CMK (cell line): ENCODE measurements around the gene PIK3IP1.

Source experiments
- DNase-seq: peaks from one replicate; pipeline ENCODE4 v3.0.0-alpha.2; 2010; ENCODE audit warnings: low read depth

The PIK3IP1 gene

DNA sequence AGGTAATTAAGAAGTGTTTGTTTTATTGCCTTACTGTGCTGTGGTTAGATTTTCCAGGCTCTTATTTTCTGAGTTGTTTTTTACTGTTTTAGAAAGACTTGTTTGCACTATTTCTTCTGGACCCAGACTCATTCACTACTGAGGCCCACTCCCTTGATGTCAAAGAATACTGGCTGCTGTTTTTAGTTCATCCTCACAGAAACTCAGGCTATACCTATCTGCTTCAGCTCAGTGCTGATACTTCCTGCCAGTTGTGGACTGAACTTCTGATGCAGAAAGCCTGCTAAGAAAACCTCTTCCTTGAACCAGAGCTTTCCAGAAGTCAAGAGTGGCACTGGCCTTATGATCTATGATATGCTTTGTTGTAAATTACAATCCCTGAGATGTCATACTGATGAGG lies 15.9 kb upstream of the PIK3IP1 start:
- DNase-seq: no peak

DNA sequence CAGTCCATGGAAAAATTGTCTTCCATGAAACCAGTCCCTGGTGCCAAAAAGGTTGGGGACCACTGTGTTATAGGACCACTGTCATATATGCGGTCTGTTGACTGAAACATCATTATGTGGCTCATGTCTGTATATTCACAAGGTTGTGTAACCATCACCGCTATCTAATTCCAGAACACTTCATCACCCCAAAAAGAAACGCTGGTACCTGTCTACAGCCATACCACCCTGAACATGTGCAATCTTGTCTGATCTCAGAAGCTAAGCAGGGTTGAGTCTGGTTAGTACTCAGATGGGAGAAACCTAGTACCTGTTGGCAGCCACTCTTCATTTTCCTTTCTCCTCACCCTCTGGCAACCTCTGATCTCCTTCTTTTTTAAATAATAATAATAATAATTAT lies 12.9 kb upstream of the PIK3IP1 start:
- DNase-seq: no peak

DNA sequence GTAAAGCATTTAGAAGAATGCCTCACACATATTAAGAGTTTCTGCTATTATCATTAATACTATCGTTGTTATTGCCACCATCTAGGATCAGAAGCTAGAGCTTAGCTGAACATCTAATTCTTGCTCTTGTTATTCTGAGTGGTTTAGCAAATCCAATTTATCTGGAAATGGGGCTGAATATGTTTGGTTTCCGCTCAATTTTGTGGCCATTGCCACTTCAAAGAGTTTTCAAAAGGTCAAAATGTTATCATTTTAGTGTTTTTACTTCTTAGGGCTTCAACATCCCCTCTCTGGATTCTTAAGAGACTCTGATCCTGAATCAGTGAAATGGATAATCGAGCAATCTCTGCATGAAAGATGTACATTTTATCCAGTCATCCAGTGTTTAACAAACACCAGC lies 10.2 kb upstream of the PIK3IP1 start:
- DNase-seq: no peak

DNA sequence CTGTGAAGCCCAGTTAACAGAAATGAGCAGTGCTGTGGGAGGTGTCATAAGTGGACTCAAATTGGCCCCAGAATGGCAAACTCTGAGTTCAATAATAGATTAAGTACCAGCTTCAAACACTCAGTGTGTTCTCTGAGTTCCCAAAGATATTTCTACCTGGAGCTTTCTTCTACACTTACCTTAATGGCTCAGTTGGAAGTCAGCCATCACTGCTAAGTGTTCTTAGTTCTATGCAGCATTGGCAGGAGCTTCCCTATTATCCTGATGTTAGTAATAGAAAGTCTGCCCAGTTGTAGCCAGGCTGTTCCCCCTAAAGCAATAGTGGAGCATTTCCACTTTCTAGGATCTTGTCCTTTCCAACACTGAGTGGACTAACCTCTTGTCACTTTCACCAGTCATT lies 9.7 kb upstream of the PIK3IP1 start:
- no peak for DNase-seq

DNA sequence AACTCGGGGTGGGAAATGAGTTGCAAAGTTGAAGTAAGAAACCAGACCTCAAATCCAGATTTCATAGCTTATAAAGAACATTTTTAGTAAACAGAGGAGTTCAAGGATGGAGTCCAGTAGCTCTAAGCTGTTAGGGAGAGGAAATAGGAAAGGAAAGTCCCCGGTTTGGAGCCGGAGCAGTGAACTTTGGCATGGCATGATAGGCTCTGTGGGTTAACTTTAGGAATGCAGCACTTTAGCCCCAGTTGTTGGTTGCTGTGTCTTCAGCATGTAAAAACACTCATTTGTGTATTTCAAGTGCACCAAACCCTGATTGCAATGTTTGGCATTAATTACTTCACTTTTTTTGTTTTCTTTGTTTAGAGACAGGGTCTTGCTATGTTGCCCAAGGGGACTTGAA lies 8.6 kb upstream of the PIK3IP1 start:
- DNase-seq: no peak

DNA sequence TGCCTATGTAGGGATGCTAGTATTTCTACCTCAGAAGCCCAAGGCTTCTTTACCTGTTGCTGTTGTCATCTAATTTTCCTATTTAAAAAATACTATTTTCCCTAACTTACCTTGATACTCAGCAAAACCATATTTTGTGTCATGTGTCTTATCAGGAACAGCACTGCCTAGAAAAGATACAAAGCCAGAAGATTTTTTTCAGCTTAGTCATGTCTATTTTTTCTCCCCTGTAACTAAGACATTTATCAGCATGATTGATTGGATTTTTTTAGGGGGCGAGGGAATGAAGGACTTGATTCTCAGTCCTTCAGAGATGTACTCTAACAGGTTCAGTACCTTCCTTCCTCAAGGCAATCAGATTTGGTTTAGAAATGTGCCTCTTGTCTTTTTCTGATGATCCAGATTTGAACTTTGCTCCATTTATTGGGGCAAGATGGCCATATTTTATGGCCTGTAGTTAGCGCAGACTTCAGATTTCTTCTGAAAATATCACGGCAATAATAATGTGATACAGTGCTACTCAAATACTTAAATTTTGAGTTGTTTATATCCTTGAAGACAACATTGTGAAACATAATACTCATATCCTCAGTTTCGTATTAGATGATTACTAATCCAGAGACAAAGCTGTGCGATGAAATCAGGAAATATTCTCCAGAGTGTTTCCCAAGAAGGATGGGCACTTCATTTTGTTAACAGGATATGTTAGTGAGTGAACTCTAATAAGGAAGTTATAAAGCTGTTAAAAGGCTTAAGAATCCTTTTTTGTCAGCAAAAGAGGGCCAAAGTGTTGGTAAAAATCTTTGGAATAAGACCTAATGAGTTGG lies 3.8 kb upstream of the PIK3IP1 start:
- no peak for DNase-seq

DNA sequence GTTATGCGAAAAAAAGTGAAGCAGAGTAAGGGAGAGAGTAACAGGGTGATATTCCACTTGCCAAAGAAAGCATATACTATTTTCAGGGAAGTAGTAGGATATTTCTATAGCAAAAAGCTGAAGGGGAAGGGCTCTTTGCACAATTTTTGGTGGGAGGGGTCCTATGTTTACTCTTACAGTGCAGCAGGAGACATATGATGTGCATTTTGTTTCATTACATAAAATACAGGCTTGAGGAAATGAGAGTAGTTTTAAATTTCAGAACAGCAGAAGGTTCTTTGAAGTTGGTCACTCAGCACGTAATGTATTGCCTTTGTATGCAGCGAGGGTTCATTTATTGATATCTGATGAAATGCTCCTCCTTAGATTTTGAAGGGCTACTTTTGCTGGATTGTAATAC lies 3.1 kb upstream of the PIK3IP1 start:
- DNase-seq: no peak

DNA sequence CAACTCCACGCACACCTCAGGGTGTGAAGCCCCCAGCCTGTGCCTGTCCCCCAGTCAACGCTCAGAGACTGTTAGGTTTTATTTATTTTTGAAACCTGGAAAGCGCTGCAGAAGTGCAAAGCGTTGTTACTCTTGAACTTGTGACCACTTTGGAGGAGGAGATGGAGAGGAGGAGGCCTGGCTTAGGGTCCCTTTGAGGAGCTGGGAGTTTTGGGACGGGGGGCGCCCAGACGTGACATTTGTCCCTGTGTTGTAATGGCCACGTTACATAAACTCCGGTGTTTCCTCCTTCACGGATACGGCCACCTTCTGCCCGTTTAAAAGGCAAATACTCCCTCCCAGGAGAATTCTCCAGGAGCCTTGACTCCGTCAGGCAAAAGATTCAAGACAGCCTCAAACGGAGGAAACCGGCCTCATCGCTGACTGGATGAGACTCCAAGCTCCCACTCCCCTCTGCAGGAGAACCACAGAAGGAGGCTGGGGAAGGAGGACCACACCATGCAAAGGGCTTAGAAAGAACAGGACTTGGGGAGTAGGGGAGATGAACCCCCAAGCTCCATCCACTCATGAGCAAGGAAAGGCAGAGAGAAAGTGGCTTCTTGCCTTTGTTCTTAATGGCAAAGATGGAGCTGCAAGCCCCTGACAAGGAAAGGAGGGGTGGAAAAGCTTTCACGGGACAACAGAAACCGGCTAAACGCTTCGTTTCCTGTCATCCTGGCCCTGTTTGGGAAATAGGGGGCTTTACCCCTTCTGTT lies 630 bp downstream of the PIK3IP1 start:
- DNase-seq: no peak

DNA sequence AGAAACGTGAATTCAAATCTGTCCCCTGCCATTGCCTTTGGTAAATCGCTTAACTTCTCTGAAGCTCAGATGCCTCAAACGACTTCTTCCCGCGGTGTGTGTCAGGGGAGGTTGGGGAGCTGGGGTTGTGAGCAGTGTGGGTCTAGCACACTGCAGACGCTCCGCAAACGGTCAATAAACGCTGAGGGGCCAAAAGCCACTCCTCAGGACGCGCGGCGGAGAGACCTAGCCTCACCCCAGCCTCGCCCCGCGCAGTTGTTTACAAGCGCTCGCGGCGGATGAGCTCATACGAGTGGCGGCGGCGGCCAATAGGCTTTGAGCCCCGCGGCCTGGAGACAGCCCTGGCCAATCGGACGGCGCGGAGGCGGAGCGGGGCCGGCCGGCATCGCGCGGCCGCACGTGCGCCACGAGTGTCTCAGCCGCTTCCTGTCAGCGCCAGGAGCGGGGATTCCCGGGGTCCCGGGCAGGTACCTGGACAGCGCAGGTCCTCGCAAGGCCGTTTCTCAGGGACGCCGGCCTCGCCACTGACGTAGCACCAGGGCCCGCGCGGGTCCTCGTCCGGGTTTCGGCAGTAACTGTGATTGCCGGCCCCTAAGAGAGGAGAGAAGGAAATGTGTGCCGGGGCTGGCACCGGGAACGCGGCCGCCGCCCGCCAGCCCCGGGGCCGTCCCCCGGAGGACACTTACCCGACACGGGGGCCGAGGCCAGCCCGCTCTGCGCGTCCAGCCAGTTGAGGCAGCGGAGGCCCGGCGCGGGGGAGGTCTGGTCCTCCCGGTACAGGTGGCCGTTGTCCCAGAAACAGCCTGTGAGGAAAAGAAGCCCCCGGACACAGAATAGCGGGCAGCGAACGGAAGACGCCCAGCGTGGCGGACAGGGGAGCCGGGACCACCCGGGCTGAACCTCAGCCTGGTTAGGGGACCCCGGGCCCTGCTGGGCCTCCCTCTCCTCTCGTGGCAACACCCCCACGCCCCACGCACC lies 1.5 kb downstream of the PIK3IP1 start:
- peak; percentile 68 for DNase-seq

DNA sequence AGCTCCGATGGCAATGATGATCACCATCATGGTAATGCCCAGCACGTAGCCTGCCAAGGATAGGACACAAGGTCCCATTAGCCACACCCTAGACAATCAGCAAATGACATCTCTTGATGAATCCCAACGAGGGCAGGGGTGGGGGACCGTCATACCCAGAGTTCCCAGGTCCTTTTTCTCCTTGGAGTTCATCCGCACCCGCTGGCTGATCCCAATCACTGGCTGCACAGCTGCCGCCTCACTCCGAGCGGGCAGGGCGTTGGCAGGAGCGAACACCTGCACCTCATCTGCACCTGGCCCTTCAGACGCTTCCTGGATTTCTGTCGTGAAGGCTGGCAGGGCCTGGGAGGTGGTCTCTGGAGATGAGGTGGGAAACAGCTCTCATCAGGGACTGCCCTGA lies 2.9 kb downstream of the PIK3IP1 start:
- DNase-seq: no peak

DNA sequence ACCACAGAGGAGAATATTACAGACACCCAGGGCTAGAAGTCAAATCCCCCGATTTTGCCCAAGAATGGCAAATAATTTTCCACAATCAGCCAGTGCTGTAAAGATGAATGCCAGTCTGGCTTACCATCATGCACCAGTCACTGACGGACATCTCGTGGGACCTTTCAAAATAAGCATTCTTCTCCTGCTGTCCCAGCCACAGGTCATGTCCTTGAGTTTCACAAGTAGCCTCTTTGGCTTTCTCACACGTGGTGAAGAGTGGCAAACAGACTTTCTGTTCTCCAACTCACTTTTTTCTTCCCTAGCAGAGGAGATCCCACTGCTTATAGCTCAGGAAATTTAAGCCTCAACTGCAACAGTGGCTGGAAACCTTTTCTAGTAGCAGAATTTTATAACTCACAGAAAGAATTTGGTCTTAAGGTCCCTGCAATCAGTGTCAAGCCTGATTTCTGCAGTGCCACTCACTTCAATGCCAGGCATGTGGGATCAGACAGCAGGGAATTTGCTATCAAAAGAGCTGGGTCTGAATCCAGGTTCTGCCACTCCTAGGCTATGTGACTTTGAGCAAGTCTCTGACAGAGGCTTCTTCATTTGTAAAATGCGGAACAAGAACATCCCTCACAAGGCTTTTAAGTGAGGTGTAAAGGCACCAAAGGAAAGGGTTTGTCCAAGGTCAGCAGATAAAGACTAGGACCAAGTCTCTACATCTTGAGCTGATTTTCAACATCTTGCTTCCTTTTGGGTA lies 3.6 kb downstream of the PIK3IP1 start:
- no peak for DNase-seq

DNA sequence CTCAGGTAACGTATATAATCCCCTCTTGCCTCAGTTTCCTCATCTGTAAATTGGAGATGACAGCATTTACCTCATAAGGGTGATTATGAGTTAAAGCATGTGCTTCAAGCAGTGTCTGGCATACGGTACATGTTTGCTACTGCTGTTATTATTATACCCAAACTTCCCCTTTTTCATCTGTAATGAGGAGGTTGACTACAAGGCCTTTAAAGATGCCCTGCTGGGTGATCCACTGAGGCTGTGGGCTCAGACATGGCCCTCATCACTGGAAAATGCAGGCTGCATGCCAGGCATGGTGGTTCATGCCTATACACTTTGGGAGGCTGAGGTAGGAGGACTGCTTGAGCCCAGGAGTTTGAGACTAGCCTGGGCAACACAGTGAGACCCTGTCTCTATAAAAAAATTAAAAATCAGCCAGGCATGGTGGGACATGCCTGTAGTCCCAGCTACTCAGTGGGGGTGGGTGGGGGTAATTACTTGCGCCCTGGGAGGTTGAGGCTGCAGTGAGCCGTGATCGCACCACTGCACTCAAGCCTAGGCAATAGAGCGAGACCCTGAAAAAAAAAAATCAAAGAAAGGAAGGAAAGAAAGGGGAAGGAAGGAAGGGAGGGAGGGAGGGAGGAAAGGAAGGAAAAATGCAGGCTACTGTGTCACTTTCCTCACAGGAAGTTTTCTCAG lies 4.3 kb downstream of the PIK3IP1 start:
- DNase-seq: no peak

DNA sequence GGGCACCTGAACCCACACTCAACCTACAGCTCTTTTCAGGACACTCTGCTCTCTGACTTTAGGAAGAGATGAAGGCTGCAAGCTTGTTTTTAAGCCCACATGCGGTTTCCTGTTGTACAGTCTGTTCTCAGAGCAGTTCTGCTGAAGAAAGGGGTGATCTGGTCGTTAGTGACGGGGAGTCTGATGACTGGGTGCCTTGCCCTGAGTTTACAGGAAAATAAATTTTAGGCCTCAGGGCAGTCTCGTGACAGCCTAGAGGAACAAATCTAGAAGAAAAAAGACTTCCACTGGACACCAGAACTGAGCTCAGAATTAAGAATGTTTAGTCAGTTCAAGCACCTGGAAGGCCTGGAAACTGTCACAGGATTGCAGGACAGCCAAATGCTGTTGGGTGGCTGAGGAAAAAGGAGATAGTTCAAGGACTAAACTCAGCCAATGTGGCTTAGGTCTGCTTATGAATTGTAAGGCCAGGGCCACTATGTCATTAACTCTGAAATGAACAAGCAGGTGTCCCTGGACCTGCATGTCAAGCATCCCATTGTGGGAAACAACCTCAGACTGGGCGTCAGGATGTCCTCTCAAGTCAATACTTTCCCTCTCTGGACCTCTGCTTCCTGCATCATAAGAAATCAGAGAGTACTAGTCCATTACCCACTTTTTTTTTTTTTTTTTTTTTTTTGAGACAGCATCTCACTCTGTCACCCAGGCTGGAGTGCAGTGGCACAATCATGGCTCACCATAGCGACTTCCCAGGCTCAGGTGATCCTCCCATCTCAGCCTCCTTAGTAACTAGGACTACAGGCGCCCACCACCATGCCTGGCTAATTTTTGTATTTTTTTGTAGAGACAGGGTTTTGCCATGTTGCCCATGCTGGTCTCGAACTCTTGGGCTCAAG lies 5.7 kb downstream of the PIK3IP1 start:
- no peak for DNase-seq

DNA sequence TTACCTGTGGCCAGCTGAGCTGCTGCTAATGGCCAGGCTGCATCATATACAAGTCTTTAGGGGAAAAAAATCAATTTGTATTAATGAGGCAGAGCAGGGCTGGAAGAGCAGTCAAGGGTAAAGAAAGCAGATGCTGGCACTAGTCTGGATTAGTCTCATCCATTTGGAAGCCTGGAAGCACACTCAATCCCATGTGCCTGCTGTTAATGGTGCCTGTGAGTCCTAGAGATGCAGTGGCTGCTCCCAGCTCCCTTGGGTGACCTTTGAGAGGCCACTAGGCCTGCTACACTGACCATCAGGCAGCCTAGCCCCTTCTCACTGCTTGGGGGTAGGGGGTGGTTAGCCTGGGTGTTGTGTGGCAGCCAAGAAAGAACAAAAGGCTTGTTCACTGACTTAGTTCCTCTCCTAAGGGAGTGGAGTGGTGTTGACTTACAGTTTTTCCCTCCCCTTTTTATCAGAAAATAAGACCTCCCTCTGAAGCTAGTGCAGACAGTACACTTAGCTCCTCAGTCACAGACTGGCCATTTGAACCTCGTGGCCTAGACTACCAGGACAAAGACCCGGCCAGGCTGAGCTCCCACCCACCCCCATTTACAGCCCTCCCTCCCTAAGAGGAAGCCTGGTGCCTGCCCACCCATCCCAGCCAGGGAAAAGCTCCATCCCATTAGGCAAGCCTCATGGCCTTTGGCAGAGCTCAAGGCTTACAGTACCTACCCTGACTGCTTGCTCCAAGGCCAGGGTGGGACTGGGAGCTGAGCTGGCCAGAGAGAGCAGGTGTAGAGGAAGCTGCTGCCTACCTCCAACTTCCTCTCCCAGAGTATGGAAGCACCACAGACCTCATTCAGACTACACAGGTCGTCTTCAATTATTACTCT lies 7.8 kb downstream of the PIK3IP1 start:
- no peak for DNase-seq

DNA sequence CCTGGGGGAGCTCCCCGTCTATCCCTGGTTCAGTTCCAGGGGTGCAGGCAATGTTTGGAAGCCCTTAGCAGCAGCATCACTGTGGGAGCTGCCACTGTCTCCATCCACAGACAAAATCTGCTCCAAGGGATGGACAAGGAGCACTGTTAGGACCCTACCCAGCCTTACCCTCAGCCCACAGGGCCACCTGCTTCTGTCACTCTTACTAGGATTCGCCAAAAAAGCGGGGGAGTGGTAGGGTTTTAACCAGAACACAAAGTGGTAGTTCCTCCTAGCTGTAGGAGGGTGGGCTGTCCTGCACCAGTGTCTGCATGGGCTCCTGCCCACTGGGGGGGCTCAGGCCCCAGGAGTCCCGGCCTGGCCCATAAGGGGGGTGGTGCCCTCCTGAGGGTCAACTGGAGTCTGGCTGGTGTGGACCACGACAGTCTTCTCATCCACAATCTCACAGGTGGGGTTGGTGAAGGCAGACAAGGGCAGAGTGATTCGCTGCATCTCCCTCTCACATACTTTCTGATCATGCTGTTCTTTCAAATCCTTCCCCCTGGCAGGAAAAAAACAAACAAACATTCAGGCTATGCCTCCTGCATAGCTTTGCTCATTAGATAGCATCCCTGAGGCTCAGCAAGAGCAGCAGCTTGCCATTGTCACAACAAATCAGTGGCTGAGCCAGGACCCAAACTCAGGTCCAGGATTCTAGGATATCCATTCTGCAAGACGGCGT lies 9.4 kb downstream of the PIK3IP1 start:
- no peak for DNase-seq

DNA sequence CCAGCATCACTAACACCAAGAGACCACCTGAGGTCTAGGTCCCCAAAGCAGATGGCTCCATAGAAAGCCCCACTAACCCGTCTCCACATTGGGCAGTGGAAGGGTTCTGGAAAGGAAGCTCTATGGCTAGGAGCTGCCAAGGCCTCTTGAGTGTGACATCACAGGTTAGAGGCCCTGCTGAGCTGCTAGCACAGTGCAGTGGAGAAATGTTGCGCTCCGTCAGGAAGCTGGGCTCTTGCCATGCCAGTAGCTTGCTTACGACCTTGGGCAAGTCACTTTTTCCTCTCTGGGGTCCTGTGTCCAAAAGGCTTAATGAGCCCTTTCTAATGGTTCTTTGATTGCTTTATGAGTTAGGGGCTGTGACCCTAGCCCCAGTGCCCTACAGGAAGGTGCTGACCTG lies 10.6 kb downstream of the PIK3IP1 start:
- DNase-seq: no peak

DNA sequence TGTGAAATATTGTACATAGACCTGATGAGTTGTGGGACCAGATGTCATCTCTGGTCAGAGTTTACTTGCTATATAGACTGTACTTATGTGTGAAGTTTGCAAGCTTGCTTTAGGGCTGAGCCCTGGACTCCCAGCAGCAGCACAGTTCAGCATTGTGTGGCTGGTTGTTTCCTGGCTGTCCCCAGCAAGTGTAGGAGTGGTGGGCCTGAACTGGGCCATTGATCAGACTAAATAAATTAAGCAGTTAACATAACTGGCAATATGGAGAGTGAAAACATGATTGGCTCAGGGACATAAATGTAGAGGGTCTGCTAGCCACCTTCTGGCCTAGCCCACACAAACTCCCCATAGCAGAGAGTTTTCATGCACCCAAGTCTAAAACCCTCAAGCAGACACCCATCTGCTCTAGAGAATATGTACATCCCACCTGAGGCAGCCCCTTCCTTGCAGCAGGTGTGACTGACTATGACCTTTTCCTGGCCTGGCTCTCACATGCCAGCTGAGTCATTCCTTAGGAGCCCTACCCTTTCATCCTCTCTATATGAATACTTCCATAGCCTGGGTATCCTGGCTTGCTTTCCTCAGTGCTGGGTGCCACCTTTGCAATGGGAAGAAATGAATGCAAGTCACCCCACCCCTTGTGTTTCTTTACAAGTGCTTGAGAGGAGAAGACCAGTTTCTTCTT lies 12.3 kb downstream of the PIK3IP1 start:
- no peak for DNase-seq

DNA sequence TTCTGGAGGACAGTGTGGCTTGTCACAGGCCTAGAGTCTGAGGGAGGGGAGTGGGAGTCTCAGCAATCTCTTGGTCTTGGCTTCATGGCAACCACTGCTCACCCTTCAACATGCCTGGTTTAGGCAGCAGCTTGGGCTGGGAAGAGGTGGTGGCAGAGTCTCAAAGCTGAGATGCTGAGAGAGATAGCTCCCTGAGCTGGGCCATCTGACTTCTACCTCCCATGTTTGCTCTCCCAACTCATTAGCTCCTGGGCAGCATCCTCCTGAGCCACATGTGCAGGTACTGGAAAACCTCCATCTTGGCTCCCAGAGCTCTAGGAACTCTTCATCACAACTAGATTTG lies 13.0 kb downstream of the PIK3IP1 start:
- DNase-seq: no peak
